GM21360 (cell line): ENCODE measurements around the gene ARPC2.
"Not testable (repeated sequence)": the region's sequence is repeated elsewhere in the genome, so short reads cannot be mapped to it uniquely, and the experiment has no call there.

Experiments used
- ATAC-seq: cut with Tn5 transposase; IDR thresholded peaks from one replicate; pipeline ENCODE4 v1.9.1; 2021; ENCODE audit warnings: mild to moderate bottlenecking, moderate library complexity; ENCODE audit not compliant: unreplicated experiment

The ARPC2 gene

DNA sequence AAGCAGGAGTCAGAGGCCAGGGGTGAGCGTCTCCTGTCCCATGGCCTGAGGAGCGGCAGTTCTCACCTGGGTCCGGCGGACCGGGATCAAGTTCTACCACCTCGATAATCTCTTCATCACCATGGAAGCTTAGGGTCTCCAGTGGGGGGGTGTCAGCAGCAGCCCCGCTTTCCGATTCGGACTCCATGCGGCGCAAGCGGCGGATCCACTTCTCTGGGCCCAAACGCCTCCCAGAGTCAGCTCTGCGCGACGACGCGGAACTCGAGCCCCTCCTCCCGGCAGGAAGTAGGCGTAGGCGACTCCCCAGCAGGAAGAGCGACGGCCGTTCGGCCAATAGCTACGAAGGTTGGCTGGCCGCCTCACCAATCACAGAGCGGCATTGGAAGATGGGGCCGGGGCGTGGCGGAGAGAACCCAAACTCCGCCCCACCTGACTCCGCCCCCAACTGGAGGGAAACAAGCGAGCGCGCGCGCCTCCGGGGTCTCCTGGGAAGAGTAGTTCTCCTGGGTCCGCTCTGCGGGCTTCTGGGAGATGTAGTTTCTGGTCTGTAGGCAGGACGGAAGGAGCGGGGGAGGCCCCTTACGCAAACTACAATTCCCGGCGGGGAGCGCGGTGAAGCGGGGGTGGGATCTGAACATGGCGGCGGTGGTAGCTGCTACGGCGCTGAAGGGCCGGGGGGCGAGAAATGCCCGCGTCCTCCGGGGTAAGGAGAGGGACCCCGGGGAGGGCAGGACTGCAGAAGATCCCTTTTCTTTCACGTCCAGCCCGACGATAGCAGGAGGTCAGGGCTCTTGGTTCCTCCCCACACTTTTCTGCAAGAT, 53.1 kb downstream of the ARPC2 start, which contains the start of the genes AAMP and PNKD:
TSS of gene AAMP (minus strand) at position 238 of the 821 bp plus-strand sequence. CDS start at position 187, 51 bp downstream.
TSS of gene PNKD (plus strand) at position 620 of the 821 bp plus-strand sequence. CDS start at position 637, 17 bp downstream.
- ATAC-seq: peak; percentile 88

DNA sequence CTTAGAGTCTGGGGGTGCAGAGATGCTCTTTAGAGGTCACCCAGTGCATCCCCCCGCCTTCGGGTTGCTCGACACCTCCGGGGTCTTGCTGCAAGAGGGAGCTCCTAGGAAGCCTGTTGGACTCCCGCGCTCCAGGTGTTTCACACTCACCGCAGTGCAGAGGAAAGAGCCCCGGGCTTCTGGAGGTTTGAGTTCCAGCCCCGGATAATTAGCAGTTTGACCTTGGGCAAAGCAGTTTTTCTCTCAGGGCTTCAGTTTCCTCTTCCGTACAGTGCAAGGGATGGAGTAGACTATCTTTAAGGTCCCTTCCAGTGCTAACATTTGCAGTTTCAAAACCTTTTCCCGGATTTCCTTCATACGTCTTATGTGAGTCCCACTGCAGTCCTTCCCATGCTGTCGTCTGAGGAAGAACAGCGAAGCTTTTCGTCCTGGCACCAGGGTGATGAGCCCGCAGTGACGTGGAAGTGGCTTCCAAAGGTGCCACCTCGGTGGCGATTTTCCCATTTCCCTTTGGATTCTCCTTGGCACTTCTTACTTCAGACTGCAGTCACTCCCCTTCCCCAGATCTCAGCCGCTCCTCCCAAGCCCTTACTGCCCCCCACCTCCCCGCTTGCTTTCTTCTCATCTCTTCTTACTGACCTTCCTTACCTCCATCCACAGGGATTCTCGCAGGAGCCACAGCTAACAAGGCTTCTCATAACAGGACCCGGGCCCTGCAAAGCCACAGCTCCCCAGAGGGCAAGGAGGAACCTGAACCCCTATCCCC, 53.9 kb downstream of the ARPC2 start:
- ATAC-seq: no peak

DNA sequence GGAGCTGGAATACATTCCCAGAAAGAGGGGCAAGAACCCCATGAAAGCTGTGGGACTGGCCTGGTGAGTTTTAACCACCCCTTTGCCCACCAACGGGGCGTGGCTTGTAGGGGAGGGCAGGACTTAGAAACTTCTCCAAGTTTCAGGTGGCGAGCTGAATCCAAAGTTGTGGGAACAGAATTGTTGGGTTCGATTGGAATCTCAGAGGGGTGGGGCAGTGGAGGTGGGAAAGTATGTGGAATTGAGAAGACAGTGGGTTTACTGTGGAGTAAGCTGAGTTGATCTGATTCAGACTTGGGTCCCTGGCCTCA, 54.5 kb downstream of the ARPC2 start:
- no peak for ATAC-seq

DNA sequence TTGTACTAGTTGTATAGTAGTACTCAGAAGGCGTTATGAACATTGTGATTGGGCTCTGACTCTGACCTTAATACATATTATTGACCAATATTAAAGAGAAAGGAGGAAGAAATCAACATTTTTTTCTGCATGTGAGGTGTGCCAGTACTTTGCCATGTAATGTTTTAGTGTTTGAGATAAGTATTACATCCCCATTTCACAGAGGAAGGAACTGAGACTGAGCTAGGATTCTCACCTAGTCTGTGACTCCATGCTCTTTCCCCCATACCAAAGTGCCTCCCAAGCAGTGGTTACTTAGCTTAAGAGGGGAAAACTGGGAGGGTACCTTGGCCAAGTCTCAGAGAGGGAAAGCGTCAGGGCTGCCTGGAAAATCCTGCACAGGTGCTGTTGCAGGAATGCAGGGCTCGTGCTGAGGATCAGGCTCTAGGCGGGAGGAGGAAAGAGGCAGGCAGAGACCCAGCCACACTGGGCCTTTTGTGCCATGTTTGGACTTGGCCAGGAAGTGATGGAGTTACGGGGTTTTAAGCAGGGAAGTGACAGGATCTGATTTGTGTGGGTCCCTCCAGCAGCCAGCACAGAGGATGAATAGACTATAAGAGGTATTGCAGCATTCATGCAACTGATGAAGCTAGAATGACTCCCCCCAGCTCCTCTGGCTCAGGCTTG, 55.0 kb downstream of the ARPC2 start:
- ATAC-seq: no peak

DNA sequence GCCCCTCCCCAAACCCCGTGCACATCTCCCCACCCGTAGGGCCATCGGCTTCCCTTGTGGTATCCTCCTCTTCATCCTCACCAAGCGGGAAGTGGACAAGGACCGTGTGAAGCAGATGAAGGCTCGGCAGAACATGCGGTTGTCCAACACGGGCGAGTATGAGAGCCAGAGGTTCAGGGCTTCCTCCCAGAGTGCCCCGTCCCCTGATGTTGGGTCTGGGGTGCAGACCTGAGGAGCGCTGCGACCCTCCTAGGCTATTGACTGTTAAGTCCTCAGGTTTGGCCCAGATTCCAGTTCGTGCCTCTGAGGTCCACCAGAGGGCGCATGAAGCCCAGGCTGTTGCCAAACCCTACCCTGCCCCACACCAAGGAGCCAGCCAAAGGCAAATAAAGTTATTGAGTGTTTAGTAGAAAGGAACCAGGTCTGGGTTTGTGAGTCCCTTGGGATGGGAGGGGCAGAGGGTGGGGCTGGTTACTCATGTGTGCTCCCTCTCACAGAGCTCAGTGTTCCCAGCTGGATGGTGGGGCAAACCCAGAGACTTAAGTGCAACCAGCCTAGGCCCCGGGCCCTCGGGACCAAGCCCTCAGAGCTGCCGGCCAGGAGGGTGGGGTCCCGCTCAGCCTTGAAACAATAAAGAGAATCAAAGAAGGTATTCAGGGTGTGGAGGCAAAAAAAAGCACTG, 55.7 kb downstream of the ARPC2 start:
- ATAC-seq: no peak

DNA sequence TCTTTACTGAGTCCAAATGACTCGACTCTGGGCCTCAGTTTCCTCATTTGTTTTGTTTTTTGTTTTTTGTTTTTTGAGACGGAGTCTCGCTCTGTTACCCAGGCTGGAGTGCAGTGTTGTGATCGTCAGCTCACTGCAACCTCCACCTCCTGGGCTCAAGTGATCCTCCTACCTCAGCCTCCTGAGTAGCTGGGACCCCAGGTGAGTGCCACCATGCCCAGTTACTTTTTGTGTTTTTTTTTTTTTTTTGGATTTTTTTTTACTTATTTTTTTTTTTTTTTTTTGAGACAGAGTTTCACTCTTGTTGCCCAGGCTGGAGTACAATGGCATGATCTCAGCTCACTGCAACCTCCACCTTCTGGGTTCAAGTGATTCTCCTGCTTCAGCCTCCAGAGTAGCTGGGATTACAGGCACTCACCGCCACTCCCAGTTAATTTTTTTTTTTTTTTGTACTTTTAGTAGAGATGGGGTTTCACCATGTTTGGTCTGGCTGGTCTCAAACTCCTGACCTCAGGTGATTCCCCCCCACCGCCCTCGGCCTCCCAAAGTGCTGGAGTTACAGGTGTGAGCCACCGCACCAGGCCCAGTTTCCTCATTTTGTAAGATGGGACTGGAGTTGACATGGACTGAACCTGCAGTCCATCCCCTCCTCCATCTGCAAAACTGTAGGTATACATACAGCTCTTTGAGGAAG, 56.4 kb downstream of the ARPC2 start:
- ATAC-seq: not testable (repeated sequence)

DNA sequence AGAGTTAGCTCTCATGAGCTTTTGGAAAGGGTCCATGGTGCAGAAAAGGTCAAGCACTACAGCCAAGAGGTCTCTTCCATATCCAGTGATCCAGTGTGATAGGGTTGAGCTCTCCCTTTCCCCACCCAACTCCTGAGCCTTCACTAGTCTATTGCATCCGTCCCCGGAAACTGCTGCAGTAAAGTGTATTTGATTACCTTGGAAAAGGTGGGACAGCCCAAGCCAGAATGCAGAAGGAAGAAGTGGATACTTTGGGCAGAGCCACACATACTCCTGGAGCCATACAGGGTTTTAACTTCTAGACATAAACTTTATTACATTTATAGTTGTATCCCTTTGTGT, 56.9 kb downstream of the ARPC2 start:
- ATAC-seq: no peak

DNA sequence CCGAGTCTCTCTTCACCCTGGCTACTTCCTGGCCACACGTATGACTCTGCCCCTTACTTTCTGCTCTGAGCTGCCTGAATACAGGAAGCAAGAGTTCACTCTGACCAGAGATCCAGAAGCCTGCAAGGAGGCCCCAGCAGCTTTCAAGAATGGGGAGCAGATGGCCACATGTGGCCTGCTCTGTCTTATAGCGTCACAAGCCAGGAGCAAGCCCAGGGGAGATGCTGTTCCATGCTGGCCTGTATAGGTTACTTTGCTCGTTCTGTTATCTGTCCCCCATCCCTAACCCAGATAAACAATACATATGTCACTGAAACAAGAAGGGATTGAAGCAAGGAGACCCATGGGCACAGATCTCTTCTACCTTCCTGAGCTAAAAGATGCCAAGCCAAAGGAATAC, 57.6 kb downstream of the ARPC2 start:
- ATAC-seq: no peak

DNA sequence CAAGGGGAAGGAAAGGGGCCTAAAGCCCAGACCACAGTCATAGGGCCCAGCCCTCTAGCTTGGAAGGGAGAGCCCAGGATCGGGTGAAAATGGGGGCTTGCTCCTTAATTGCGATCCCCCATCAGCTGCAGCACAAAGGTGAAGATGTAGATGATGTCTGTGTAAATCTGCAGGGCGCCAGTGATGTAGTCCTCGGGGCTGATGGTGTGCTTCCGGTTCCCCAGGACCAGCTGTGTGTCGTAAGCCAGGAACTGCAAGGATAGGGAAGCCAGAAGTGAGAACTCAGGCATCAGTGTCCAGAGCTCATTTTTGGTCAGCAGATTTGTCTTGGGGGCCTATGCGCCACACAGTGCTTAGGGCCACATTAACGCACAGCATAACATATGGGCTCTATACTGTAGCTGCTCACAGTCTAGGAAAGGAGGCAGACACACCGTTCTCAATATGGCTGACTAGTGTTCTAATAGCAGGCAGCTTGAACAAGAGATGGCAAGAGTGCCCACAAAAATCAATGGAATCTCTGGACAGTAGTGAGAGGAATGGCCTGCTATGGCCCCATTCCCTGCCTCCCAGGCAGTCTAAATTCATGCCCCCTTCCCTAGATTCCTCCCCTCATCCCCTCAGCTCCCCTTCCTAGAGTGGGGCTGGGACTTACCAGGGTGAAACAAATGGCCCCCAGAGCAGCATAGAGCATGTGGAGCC, 58.5 kb downstream of the ARPC2 start:
- ATAC-seq: no peak

DNA sequence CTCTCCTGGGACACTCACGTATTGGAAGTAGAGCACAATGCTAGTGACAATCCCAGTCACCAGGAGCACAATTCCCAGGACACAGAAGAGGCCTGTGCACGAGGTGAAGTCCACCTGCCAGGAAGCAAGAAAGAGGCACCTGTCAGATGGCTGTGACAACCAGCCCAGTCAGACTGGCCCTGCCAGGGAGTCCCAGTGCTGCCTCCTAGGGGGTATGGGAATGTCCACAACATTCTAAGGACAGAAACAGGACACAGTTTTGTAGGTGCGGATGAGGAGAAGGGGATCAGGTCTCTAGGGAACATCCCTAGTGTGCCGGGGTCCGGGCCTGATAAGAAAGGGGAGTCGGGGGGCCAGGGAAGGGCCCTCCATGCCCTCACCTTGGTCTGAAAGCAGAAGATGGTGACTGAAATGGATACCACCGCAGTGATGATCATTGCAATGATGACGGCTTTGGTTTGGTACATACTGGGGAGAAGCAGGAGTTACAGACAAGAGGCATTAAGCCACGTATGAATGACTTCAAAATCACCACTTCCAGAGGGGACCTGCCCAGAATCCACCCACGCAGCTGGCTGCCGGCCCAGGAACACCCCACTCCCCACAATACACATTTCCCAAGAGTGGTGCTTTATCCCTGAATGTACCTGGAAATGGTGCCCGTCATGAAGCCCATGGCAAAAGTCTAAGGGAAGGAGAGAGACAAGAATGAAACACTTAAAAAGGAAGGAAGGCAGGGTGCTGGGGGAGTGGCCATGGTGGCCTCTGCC, 60.2 kb downstream of the ARPC2 start:
- no peak for ATAC-seq

DNA sequence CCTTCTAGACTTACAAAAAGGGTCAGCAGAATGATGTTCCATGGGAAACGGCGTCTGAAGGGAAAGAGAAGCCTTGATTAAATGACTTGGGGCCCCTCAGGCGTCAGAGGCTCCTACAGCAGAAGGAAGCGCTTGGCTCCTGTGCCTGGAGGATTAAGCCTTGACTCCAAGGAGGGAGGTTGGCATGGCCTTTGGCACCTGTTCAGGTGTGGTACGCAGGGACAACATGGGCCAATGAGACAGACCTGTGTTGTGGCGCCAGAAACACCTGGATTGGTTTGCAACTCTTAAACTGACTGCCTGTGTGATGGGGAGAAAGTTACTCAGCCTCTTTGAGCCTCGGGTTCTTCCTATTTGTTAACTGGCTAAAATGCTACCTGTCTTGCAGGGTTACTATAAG, 60.9 kb downstream of the ARPC2 start:
- ATAC-seq: no peak

DNA sequence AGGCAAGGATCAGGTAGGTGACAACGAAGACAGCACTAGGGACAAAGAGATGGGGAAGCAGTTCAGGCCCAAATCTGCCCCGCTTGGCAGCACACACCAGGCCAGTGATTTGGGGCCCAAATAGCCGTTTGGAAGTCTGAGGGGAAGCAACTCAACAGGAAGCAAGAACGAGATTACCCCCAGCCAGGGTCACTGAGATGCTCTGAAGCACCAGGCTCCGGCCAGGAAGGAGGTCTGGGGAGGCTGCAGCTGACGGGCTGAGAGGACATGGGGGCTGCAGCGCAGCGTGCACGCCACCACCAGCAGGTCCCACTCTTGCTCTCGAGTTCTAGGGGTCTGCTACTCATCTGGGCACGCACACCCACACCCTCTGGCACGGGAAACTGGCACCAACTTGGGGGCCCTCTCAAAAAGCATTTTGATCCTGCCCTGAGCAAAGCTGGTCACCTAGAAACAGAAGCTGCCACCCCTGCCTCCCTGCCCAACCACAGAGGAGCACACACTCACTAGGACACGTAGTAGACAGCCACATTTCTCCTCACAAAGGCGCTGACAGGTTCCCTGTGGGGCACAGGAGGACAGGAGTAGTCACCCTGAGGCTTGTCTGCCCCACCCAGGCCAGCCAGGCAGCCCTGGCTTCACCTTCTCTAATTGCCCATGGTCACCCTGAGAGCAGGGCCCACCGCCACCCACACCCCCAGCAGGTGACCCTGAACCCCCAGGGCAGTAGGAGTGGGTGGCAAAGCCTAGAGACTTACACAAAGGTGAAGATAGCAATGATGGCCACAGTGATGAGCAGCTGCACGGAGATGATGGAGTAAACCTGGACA, 61.8 kb downstream of the ARPC2 start:
- no peak for ATAC-seq

DNA sequence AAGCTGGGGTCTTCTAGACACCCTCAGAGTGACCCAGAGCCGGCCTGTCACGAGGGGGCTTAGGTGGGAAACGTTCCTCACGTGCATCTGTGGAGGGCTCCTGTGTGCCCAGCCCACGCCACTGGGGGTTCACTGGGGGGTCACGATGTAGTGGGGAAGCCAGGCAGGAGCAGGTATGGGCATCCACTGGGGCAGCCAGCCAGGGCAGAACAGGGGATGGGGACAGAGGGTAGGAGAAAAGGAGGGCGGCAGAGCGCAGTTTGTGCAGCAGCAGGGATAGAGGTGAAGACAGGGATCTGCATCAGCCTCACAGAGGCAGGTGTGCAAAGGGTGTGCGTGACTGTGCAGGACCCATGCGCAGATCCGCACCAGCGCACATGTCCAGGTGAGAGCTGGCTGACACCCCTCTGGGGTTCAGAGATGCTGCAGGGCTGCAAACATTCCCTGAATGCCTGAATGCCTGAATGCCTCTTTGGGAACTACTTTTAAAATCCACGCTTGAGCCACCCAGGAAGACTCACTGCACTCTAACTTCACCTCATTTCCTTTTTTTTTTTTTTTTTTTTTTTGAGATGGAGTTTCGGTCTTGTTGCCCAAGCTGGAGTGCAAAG, 63.4 kb downstream of the ARPC2 start:
- ATAC-seq: no peak

DNA sequence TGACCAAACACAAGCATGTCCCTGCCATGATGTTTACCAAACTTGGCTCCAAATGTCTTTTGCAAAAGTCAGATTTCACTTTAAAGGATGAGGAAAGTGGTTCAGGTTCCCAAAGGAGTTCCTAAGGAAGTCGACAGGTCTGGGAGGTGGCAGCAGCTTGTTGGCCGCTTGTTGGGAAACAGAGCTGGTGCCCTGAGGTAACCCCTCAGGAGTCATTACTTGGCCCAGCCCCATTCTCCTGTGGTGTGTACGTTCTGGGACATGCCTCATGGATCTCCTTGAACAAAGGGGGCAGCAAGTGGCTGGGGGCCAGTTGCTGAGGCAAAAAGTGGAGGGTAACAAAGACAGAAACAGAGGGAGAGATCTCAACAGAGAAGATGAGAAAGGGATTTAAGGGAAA, 64.5 kb downstream of the ARPC2 start:
- ATAC-seq: no peak

DNA sequence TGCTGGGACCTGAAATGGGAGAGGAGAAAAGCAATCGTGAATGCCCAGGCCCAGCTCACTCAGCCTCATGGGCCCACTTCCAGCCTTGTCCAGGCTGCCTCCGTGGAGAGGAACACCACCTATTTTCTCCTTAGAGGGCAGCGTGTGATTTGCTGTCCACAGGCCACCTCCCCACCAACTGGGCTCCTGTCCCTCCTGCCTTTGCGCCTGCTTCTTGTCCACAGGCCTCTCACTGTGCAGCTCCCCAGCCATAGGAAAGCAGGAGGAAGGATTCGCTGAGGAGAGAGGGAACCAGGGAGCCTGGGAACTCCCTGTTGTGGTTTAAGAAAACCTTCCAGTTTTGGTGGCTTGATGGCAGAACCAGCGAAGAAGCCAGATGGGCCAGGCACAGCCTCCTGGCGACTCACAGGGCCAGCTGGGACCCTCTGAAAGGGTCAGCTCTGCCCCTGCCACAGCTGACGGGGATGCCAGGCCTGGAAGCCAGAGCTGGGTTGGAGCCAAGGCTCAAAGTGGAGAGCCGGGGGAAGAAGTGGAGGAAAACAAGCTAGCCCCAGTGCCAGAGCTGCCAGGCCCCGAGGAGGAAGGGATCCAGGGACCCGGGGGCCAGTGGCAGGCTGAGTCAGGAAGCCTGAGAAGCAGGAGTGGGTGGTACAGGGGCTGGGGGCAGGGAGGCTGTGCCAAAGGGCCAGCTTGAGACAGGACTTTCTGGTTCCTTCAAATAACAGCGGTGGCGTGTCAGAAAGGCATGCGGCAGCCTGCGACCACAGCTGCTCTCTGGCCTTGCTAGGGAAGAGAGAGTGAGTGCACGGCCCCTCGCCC, 65.4 kb downstream of the ARPC2 start:
- no peak for ATAC-seq

DNA sequence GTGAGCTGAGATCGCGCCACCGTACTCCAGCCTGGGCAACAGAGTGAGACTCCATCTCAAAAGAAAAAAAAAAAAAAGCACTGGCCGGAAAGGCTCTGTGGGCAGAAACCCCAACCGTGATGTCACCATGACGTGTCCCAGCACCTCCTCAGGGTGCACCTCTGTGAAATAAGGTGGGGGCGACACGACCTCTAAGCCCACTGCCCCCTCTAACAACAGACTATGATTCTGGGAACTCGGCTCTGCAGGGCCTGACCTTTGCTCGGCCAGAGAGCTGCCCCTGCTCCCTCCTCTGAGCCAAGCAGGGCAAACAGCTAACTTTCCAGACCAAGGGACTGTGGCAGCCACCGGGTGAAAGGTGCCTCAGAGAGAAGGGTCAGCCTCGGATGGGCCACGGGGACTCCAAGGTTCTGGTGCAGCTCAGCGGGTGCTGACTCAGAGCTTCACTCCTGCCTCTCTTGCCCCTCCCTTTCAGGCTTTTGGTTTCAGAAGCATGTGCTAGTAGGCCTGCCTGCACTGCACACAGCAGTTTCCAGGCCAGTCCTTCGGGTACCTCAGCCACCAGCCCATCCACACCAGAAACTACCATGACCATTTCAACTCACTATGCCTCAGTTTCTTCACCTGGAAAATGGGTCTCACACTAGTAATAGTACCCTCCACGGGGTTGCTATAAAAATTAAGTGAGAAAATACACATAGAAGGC, 67.3 kb downstream of the ARPC2 start:
- no peak for ATAC-seq

DNA sequence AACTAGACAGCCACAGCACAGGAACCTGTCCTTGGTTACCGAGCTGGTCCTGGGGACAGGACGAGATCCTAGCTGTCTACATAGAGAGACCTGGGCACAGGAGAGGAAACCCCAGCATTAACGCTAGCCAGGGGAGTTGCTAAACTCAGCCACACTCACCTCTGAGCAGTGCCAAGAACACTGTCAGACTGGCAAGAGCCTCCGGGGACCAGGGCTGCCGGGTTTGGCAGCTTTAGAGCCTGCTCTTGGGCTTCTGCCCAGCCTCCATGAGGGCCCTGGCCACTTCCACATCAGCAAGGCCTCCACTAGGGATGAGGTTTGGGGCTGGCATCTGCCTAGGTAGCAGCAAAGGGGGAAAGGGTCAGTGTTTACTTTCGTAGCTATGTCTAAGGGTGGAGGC, 68.6 kb downstream of the ARPC2 start:
- ATAC-seq: no peak
